SU-DHL-6 (cell line): ENCODE measurements around the gene ZBTB24.

Source experiments
- CTCF ChIP-seq: fragments of 200-600 bp; sonication (generic); IDR thresholded peaks from one replicate; pipeline ENCODE4 v1.5.1; 2017; ENCODE audit warnings: antibody characterized with exemption, mild to moderate bottlenecking, low read length, moderate library complexity; ENCODE audit not compliant: insufficient read depth, poor library complexity, severe bottlenecking
- EZH2phosphoT487 ChIP-seq: fragments of 200-600 bp; sonication (generic), shearing (Covaris generic); conservative IDR thresholded peaks from 2 replicates; pipeline ENCODE4 v1.6.1; 2018; ENCODE audit warnings: mild to moderate bottlenecking, antibody characterized with exemption, low read length, moderate library complexity, mixed read lengths

GRCh38 chr6:109450801-109451200 is 32.2 kb downstream of the ZBTB24 start:
- no peak for TF ChIP-seq CTCF
- TF ChIP-seq EZH2phosphoT487 = no peak
